ENCODE data around the gene TMPO. TPM values are rescaled to one million over a fixed set of nuclear protein-coding genes. Genes with fewer than 3 reads are reported as not detected.

The TMPO gene
- total RNA-seq, 1 donor from 2014 or later, result 53.8 TPM

DNA sequence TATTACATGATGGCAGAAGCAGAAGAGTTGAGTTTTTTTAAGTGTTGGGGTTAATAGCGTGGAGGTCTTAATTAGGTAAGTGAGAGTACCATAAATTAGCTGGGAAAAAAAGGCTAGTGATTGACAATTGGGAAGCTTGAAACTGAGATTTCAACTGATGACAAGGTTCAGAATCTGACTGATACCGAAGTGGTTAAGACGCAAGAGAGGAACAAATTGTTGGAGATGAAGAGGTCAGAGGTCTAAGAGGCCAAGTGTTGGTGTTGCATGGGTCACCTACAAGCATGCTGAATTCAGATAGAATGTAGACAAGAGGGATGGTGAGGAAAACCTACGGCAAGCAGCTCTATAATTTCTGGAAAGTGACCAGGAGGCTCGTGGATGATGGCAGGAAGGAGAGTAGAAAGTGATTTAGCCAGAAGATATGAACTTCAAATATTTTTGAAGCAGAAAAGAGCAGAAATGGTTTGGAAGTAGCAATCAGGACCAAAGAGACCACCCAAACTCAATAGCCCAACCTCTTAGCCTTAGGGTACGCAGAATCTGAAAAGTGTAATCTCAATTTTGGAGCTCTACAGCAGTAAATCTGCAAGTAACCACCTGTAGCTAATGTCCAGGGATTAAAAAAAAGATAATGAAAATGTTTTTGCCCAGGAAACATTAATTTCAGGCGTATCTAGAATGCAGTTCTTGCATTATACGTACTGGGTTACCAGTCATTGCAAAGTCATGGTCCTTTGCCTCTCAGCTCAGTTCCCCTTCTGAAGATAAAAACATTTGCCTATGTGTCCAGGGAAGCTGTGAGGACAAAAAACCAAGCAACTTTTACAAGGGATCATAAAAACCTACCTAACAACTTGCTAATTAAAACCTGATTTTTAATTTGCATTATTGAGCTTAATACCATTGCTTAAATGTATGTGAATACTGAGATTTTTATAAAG lies 1.7 kb upstream of the TMPO start:
- no peaks in the 10 kb centered on the region for H3K36me3 Mint-ChIP-seq (ENCODE audit: unreplicated experiment)
- peak overlapping the region; percentile 98 for H3K27ac Mint-ChIP-seq (ENCODE audit: unreplicated experiment)
- no peaks in the 10 kb centered on the region for H3K27me3 Mint-ChIP-seq (ENCODE audit: unreplicated experiment)
- DNase-seq (ENCODE audit: extremely low spot score, unreplicated experiment), result no peak
- H3K9me3 Mint-ChIP-seq (ENCODE audit: unreplicated experiment), result no peaks in the 10 kb centered on the region
- peak overlapping the region; percentile 94 for H3K4me3 Mint-ChIP-seq (ENCODE audit: unreplicated experiment)
- TF ChIP-seq CTCF (IDR thresholded peaks at IDR 0.05), result no peak
- H3K4me1 Mint-ChIP-seq (ENCODE audit: unreplicated experiment), result peaks cover 33% of the 10 kb centered on the region

DNA sequence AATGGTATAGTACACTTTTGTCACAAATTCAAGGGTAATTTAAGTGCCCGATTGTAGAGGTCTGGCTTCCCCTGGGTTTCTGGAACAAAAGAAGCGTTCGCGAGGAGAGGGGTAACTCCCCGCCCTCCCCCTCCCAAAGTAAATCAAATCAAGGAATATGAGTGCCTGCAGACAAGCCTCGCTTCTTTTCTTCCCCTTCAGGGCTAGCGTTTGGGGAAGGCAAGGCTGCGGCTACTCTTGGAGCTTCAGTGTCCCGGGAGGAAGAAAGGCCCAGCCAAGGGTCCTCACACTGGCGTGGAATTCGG lies 456 bp upstream of the TMPO start:
- H3K27me3 Mint-ChIP-seq (ENCODE audit: unreplicated experiment), result no peaks in the 10 kb centered on the region
- no peaks in the 10 kb centered on the region for H3K36me3 Mint-ChIP-seq (ENCODE audit: unreplicated experiment)
- no peak for TF ChIP-seq CTCF (IDR thresholded peaks at IDR 0.05)
- DNase-seq (ENCODE audit: extremely low spot score, unreplicated experiment), result no peak
- H3K9me3 Mint-ChIP-seq (ENCODE audit: unreplicated experiment), result no peaks in the 10 kb centered on the region
- peaks cover 39% of the 10 kb centered on the region for H3K4me1 Mint-ChIP-seq (ENCODE audit: unreplicated experiment)
- H3K4me3 Mint-ChIP-seq (ENCODE audit: unreplicated experiment), result peak overlapping the region; percentile 94
- peak overlapping the region; percentile 98 for H3K27ac Mint-ChIP-seq (ENCODE audit: unreplicated experiment)

GRCh38 chr12:98516111-98516873 lies 902 bp downstream of the TMPO start:
- no peaks in the 10 kb centered on the region for H3K36me3 Mint-ChIP-seq (ENCODE audit: unreplicated experiment)
- peak overlapping the region; percentile 96 for H3K27ac Mint-ChIP-seq (ENCODE audit: unreplicated experiment)
- H3K4me1 Mint-ChIP-seq (ENCODE audit: unreplicated experiment), result peaks cover 49% of the 10 kb centered on the region
- peak; percentile 69 for TF ChIP-seq CTCF (IDR thresholded peaks at IDR 0.05)
- no peaks in the 10 kb centered on the region for H3K27me3 Mint-ChIP-seq (ENCODE audit: unreplicated experiment)
- no peaks in the 10 kb centered on the region for H3K9me3 Mint-ChIP-seq (ENCODE audit: unreplicated experiment)
- peak overlapping the region; percentile 98 for H3K4me3 Mint-ChIP-seq (ENCODE audit: unreplicated experiment)
- DNase-seq (ENCODE audit: extremely low spot score, unreplicated experiment), result no peak

GRCh38 chr12:98519257-98519907 lies 4.0 kb downstream of the TMPO start:
- H3K36me3 Mint-ChIP-seq (ENCODE audit: unreplicated experiment), result no peaks in the 10 kb centered on the region
- no peaks in the 10 kb centered on the region for H3K27me3 Mint-ChIP-seq (ENCODE audit: unreplicated experiment)
- TF ChIP-seq CTCF (IDR thresholded peaks at IDR 0.05), result no peak
- no peak for DNase-seq (ENCODE audit: extremely low spot score, unreplicated experiment)
- H3K4me1 Mint-ChIP-seq (ENCODE audit: unreplicated experiment), result peaks cover 49% of the 10 kb centered on the region
- peak overlapping the region; percentile 96 for H3K27ac Mint-ChIP-seq (ENCODE audit: unreplicated experiment)
- no peaks in the 10 kb centered on the region for H3K9me3 Mint-ChIP-seq (ENCODE audit: unreplicated experiment)
- H3K4me3 Mint-ChIP-seq (ENCODE audit: unreplicated experiment), result peak overlapping the region; percentile 98

All from osteocyte (in vitro differentiated cells).